Measurements from ENCODE around the gene AKAP13.
"Not testable (repeated sequence)": the region's sequence is repeated elsewhere in the genome, so short reads cannot be mapped to it uniquely, and the experiment has no call there.

The AKAP13 gene

GRCh38 chr15:85380217-85380811 is at the start of gene AKAP13:
Gene AKAP13, plus strand, starts transcription at chr15:85380603. Its CDS starts 105,118 bp downstream, at chr15:85485721.
- H3K4me1 Mint-ChIP-seq = peaks cover 49% of the 10 kb centered on the region
- H3K9me3 Mint-ChIP-seq = no peaks in the 10 kb centered on the region
- ATAC-seq (replicated peaks; ENCODE audit: extremely low read depth, poor library complexity, severe bottlenecking) = peak; percentile 77
- peak within 1 kb of the TSS; percentile 82 for H3K4me3 Mint-ChIP-seq
- no peaks in the 10 kb centered on the region for H3K27me3 Mint-ChIP-seq
- peak within 1 kb of the TSS; percentile 83 for H3K27ac Mint-ChIP-seq (ENCODE audit: low read depth)
- DNase-seq (ENCODE audit: low spot score in 2 of 2) = peak; percentile 77 to 92
- H3K36me3 Mint-ChIP-seq (ENCODE audit: insufficient read depth) = peaks cover 23% of the 10 kb centered on the region

GRCh38 chr15:85330901-85331588 is 49.4 kb upstream of the AKAP13 start:
- Mint-ChIP-seq H3K4me1 (peaks cover 38% of the 10 kb centered on the region), H3K27ac (ENCODE audit: low read depth) (peak overlapping the region; percentile 95), H3K9me3 (no peaks in the 10 kb centered on the region), H3K36me3 (ENCODE audit: insufficient read depth) (peaks cover 5% of the 10 kb centered on the region), H3K4me3 (peak overlapping the region; percentile 84), H3K27me3 (no peaks in the 10 kb centered on the region)
- DNase-seq (ENCODE audit: low spot score in 2 of 2) = peak; percentile 39 to 48
- peak; percentile 71 for ATAC-seq (replicated peaks; ENCODE audit: extremely low read depth, poor library complexity, severe bottlenecking)

- peaks cover 38% of the 10 kb centered on the region for H3K4me1 Mint-ChIP-seq
- DNase-seq (ENCODE audit: low spot score in 2 of 2) = no peak
- H3K36me3 Mint-ChIP-seq (ENCODE audit: insufficient read depth) = peaks cover 5% of the 10 kb centered on the region
- H3K4me3 Mint-ChIP-seq = peak overlapping the region; percentile 84
- ATAC-seq (replicated peaks; ENCODE audit: extremely low read depth, poor library complexity, severe bottlenecking) = no peak
- H3K9me3 Mint-ChIP-seq = no peaks in the 10 kb centered on the region
- peak overlapping the region; percentile 95 for H3K27ac Mint-ChIP-seq (ENCODE audit: low read depth)
- no peaks in the 10 kb centered on the region for H3K27me3 Mint-ChIP-seq
Measured at GRCh38 chr15:85331655-85332285, 48.6 kb upstream of the AKAP13 start.

- DNase-seq (ENCODE audit: low spot score in 2 of 2) = no peak
- Mint-ChIP-seq H3K27ac (ENCODE audit: low read depth) (no peak overlapping the region), H3K36me3 (ENCODE audit: insufficient read depth) (peaks cover 5% of the 10 kb centered on the region), H3K4me3 (no peak overlapping the region), H3K27me3 (no peaks in the 10 kb centered on the region), H3K4me1 (peaks cover 32% of the 10 kb centered on the region), H3K9me3 (no peaks in the 10 kb centered on the region)
- ATAC-seq (replicated peaks; ENCODE audit: extremely low read depth, poor library complexity, severe bottlenecking) = no peak
Measured at GRCh38 chr15:85333132-85333831, 47.1 kb upstream of the AKAP13 start.

GRCh38 chr15:85334241-85334640 is 46.2 kb upstream of the AKAP13 start:
- no peak for ATAC-seq (replicated peaks; ENCODE audit: extremely low read depth, poor library complexity, severe bottlenecking)
- peaks cover 5% of the 10 kb centered on the region for H3K36me3 Mint-ChIP-seq (ENCODE audit: insufficient read depth)
- no peak overlapping the region for H3K27ac Mint-ChIP-seq (ENCODE audit: low read depth)
- H3K9me3 Mint-ChIP-seq = no peaks in the 10 kb centered on the region
- no peaks in the 10 kb centered on the region for H3K27me3 Mint-ChIP-seq
- H3K4me1 Mint-ChIP-seq = peaks cover 26% of the 10 kb centered on the region
- no peak for DNase-seq (ENCODE audit: low spot score in 2 of 2)
- H3K4me3 Mint-ChIP-seq = no peak overlapping the region

- Mint-ChIP-seq H3K9me3 (no peaks in the 10 kb centered on the region), H3K27me3 (no peaks in the 10 kb centered on the region), H3K27ac (ENCODE audit: low read depth) (no peak overlapping the region), H3K4me1 (peaks cover 15% of the 10 kb centered on the region), H3K36me3 (ENCODE audit: insufficient read depth) (peaks cover 3% of the 10 kb centered on the region), H3K4me3 (no peak overlapping the region)
- ATAC-seq (replicated peaks; ENCODE audit: extremely low read depth, poor library complexity, severe bottlenecking) (no peak), DNase-seq (ENCODE audit: low spot score in 2 of 2) (no peak)
Measured at GRCh38 chr15:85335193-85335942, 45.0 kb upstream of the AKAP13 start.

GRCh38 chr15:85336880-85337279 is 43.5 kb upstream of the AKAP13 start:
- Mint-ChIP-seq H3K36me3 (ENCODE audit: insufficient read depth) (no peaks in the 10 kb centered on the region), H3K9me3 (no peaks in the 10 kb centered on the region), H3K27ac (ENCODE audit: low read depth) (no peak overlapping the region), H3K4me1 (no peaks in the 10 kb centered on the region), H3K27me3 (no peaks in the 10 kb centered on the region), H3K4me3 (no peak overlapping the region)
- DNase-seq (ENCODE audit: low spot score in 2 of 2) (no peak), ATAC-seq (replicated peaks; ENCODE audit: extremely low read depth, poor library complexity, severe bottlenecking) (no peak)

- H3K27me3 Mint-ChIP-seq = no peaks in the 10 kb centered on the region
- no peaks in the 10 kb centered on the region for H3K36me3 Mint-ChIP-seq (ENCODE audit: insufficient read depth)
Measured at GRCh38 chr15:85337425-85338074, 42.9 kb upstream of the AKAP13 start.

GRCh38 chr15:85340321-85340665 is 40.1 kb upstream of the AKAP13 start:
- Mint-ChIP-seq H3K4me1 (no peaks in the 10 kb centered on the region), H3K27me3 (no peaks in the 10 kb centered on the region), H3K36me3 (ENCODE audit: insufficient read depth) (peaks cover 1% of the 10 kb centered on the region), H3K9me3 (no peaks in the 10 kb centered on the region), H3K4me3 (no peak overlapping the region), H3K27ac (ENCODE audit: low read depth) (no peak overlapping the region)
- no peak for DNase-seq (ENCODE audit: low spot score in 2 of 2)
- ATAC-seq (replicated peaks; ENCODE audit: extremely low read depth, poor library complexity, severe bottlenecking) = no peak

More at GRCh38 chr15:85337425-85338074, 42.9 kb upstream of the AKAP13 start:
- ATAC-seq (replicated peaks; ENCODE audit: extremely low read depth, poor library complexity, severe bottlenecking) = no peak
- DNase-seq (ENCODE audit: low spot score in 2 of 2) = no peak
- Mint-ChIP-seq H3K4me3 (no peak overlapping the region), H3K4me1 (no peaks in the 10 kb centered on the region), H3K27ac (ENCODE audit: low read depth) (no peak overlapping the region), H3K9me3 (no peaks in the 10 kb centered on the region)

GRCh38 chr15:85340852-85341251 is 39.6 kb upstream of the AKAP13 start:
- no peak overlapping the region for H3K27ac Mint-ChIP-seq (ENCODE audit: low read depth)

GRCh38 chr15:85342163-85342562 is 38.2 kb upstream of the AKAP13 start:
- ATAC-seq (replicated peaks; ENCODE audit: extremely low read depth, poor library complexity, severe bottlenecking); H3K4me3 Mint-ChIP-seq; H3K27me3 Mint-ChIP-seq; H3K27ac Mint-ChIP-seq (ENCODE audit: low read depth); H3K36me3 Mint-ChIP-seq (ENCODE audit: insufficient read depth); H3K9me3 Mint-ChIP-seq; H3K4me1 Mint-ChIP-seq; DNase-seq (ENCODE audit: low spot score in 2 of 2): not testable (repeated sequence)

More at GRCh38 chr15:85340852-85341251, 39.6 kb upstream of the AKAP13 start:
- ATAC-seq (replicated peaks; ENCODE audit: extremely low read depth, poor library complexity, severe bottlenecking) = no peak
- Mint-ChIP-seq H3K36me3 (ENCODE audit: insufficient read depth) (peaks cover 1% of the 10 kb centered on the region), H3K4me3 (no peak overlapping the region), H3K27me3 (no peaks in the 10 kb centered on the region), H3K4me1 (no peaks in the 10 kb centered on the region), H3K9me3 (no peaks in the 10 kb centered on the region)
- no peak for DNase-seq (ENCODE audit: low spot score in 2 of 2)

- H3K27me3 Mint-ChIP-seq; ATAC-seq (replicated peaks; ENCODE audit: extremely low read depth, poor library complexity, severe bottlenecking); H3K9me3 Mint-ChIP-seq; H3K36me3 Mint-ChIP-seq (ENCODE audit: insufficient read depth); H3K4me1 Mint-ChIP-seq; DNase-seq (ENCODE audit: low spot score in 2 of 2); H3K4me3 Mint-ChIP-seq; H3K27ac Mint-ChIP-seq (ENCODE audit: low read depth): not testable (repeated sequence)
Measured at GRCh38 chr15:85343443-85343842, 37.0 kb upstream of the AKAP13 start.
